HEK293 (cell line): ENCODE measurements around the gene DHX8.
A peak's percentile ranks its signal among the peaks of the same experiment; 100 is the strongest.

Experiments used
- CTCF ChIA-PET: fragments of 350-600 bp; formaldehyde crosslinking; extraction: SDS; loops from one replicate; lab custom pipeline; 2021; ENCODE audit warnings: antibody characterized with exemption; lab: Yijun Ruan, JAX
- POLR2A ChIA-PET: fragments of 300-600 bp; formaldehyde crosslinking; extraction: SDS; loops from one replicate; lab custom pipeline; 2020; ENCODE audit warnings: antibody characterized with exemption, inconsistent platforms; lab: Yijun Ruan, JAX
- H3K27ac ChIP-seq: fragments of 200-500 bp; sonication (Bioruptor generic); 2 replicates; pipeline ENCODE4 v1.5.1; 2014; ENCODE audit warnings: low read depth, low read length, control low read depth, inconsistent platforms; ENCODE audit errors: extremely low read depth
- H3K36me3 ChIP-seq, 2 experiments: fragments of 200-500 bp in 1 of 2; sonication (Bioruptor generic) in 1 of 2; 1 replicate in 1 of 2; 2 replicates in 1 of 2; pipeline ENCODE4 v1.5.1; 2014 to 2017; ENCODE audit warnings: inconsistent platforms in 2 of 2, low read length in 2 of 2; ENCODE audit not compliant: control insufficient read depth in 2 of 2, insufficient read depth in 1 of 2
- H3K4me1 ChIP-seq: fragments of 200-500 bp; sonication (Bioruptor generic); 2 replicates; pipeline ENCODE4 v1.5.1; 2014; ENCODE audit warnings: mild to moderate bottlenecking, low read length, inconsistent platforms; ENCODE audit not compliant: control insufficient read depth, insufficient read depth
- H3K4me3 ChIP-seq: 2 replicates; pipeline ENCODE4 v1.5.1; 2011; ENCODE audit warnings: low read depth, mild to moderate bottlenecking, control low read depth, low read length, moderate library complexity
- H3K9me3 ChIP-seq: fragments of 200-500 bp; sonication (Bioruptor generic); 2 replicates; pipeline ENCODE4 v1.5.1; 2014; ENCODE audit warnings: low read depth, low read length, inconsistent platforms; ENCODE audit not compliant: control insufficient read depth, insufficient read depth
- EGR2 ChIP-seq: fragments of 450-650 bp; formaldehyde crosslinking; IDR thresholded peaks from 2 replicates; pipeline ENCODE4 v1.5.1; 2016; ENCODE audit warnings: low read depth, missing biosample characterization, missing genetic modification characterization
- GLIS1 ChIP-seq: fragments of 450-650 bp; formaldehyde crosslinking; IDR thresholded peaks from 2 replicates; pipeline ENCODE4 v1.5.1; 2016; ENCODE audit warnings: missing biosample characterization, missing genetic modification characterization
- KLF1 ChIP-seq: fragments of 450-650 bp; formaldehyde crosslinking; IDR thresholded peaks from 2 replicates; pipeline ENCODE4 v1.5.1; 2016; ENCODE audit warnings: missing biosample characterization, missing genetic modification characterization
- SP7 ChIP-seq: fragments of 450-650 bp; formaldehyde crosslinking; IDR thresholded peaks from 2 replicates; pipeline ENCODE4 v1.5.1; 2016; ENCODE audit warnings: missing biosample characterization, missing genetic modification characterization
- TRIM28 ChIP-seq: IDR thresholded peaks from 2 replicates; pipeline ENCODE4 v1.6.1; 2011; ENCODE audit warnings: low read length, control low read depth, borderline replicate concordance
- ZBTB48 ChIP-seq: fragments of 450-650 bp; formaldehyde crosslinking; IDR thresholded peaks from 2 replicates; pipeline ENCODE4 v1.5.1; 2016; ENCODE audit warnings: missing biosample characterization, missing genetic modification characterization
- ZFHX2 ChIP-seq: fragments of 450-650 bp; formaldehyde crosslinking; conservative IDR thresholded peaks from 2 replicates; pipeline ENCODE4 v1.5.1; 2016; ENCODE audit warnings: missing biosample characterization, missing genetic modification characterization
- ZIC2 ChIP-seq: fragments of 450-650 bp; formaldehyde crosslinking; IDR thresholded peaks from 2 replicates; pipeline ENCODE4 v1.5.1; 2016; ENCODE audit warnings: missing biosample characterization, missing genetic modification characterization
- ZNF121 ChIP-seq: fragments of 450-650 bp; formaldehyde crosslinking; IDR thresholded peaks from 2 replicates; pipeline ENCODE4 v1.5.1; 2016; ENCODE audit warnings: missing biosample characterization, missing genetic modification characterization
- ZNF155 ChIP-seq: fragments of 450-650 bp; formaldehyde crosslinking; IDR thresholded peaks from 2 replicates; pipeline ENCODE4 v1.5.1; 2016; ENCODE audit warnings: missing biosample characterization, missing genetic modification characterization
- ZNF157 ChIP-seq: fragments of 450-650 bp; formaldehyde crosslinking; IDR thresholded peaks from 2 replicates; pipeline ENCODE4 v1.5.1; 2016; ENCODE audit warnings: missing biosample characterization, missing genetic modification characterization
- ZNF169 ChIP-seq: fragments of 450-650 bp; formaldehyde crosslinking; IDR thresholded peaks from 2 replicates; pipeline ENCODE4 v1.5.1; 2016; ENCODE audit warnings: missing biosample characterization, missing genetic modification characterization
- ZNF266 ChIP-seq: fragments of 450-650 bp; formaldehyde crosslinking; IDR thresholded peaks from 2 replicates; pipeline ENCODE4 v1.5.1; 2016; ENCODE audit warnings: missing biosample characterization, missing genetic modification characterization, low read depth
- ZNF274 ChIP-seq, 2 experiments: fragments of 200-500 bp in 1 of 2; fragments of 450-650 bp in 1 of 2; sonication (Bioruptor generic) in 1 of 2; formaldehyde crosslinking in 1 of 2; IDR thresholded peaks; 2 replicates each; pipeline versions ENCODE4 v1.5.1 to v1.6.1; 2014 to 2016; ENCODE audit warnings: borderline replicate concordance in 1 of 2, inconsistent platforms in 1 of 2, low read length in 1 of 2, missing biosample characterization in 1 of 2, missing genetic modification characterization in 1 of 2
- ZNF658 ChIP-seq: fragments of 450-650 bp; formaldehyde crosslinking; IDR thresholded peaks from 2 replicates; pipeline ENCODE4; 2016; ENCODE audit warnings: missing biosample characterization, missing genetic modification characterization
- TF ChIP-seq, protein P1 (sequence below): sonication (generic); formaldehyde crosslinking; IDR thresholded peaks from 2 replicates; pipeline ENCODE4 v1.8.1; 2022; ENCODE audit warnings: mild to moderate bottlenecking, moderate library complexity, missing genetic modification reagents

DHX8 gene

DNA sequence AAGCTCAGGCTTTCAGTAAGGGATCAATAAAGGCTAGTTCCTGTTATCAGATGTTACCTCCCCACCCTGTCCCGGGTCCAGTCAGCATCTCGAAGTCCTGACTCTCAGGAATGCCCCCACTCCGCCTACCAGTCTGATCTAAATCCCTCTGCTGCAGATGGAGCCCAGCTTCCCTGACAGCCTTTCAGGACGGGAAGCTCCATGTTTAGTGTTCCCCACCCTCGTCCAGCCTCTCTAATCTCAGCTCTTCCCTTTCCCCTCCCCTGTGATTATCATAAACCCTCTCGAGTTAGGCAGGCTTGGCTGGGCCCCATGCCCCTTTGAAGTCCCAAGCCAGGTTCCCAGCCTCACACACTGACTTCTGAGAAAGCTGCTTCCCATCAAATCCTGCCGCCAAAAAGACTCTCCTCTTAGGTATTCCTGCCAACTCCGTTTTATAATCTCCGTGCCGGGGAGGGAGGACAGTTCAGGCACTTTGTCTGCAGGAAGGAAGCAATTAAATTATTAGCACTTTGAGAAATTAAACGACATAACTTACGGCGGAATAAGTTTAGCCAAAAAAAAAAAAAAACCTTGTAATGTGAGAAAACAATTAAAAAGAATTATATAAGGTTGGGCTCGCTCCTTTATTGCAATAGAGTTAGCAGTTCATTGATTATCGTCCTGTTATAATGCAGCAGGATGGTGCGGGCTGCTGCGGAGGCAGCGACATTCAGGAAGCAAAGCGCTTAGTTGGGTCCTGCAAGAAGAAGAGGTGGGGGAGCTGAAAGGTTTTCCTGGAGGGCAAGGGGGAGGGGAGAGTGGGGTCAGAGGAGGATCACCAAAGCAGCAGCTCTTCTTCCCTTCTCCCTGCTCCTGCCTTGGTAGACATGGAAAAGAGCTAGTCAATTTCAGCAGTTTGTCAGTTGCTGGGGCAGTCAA is 79.2 kb downstream of the DHX8 start (continued):
- TF ChIP-seq TRIM28 (peak; percentile 21; the same call in 1 of the 2 replicates), SP7 (tag by site-specific recombination) (peak; percentile 81), KLF1 (tag by site-specific recombination) (no peak)
- TF ChIP-seq, all 188 proteins: peak for 11

DNA sequence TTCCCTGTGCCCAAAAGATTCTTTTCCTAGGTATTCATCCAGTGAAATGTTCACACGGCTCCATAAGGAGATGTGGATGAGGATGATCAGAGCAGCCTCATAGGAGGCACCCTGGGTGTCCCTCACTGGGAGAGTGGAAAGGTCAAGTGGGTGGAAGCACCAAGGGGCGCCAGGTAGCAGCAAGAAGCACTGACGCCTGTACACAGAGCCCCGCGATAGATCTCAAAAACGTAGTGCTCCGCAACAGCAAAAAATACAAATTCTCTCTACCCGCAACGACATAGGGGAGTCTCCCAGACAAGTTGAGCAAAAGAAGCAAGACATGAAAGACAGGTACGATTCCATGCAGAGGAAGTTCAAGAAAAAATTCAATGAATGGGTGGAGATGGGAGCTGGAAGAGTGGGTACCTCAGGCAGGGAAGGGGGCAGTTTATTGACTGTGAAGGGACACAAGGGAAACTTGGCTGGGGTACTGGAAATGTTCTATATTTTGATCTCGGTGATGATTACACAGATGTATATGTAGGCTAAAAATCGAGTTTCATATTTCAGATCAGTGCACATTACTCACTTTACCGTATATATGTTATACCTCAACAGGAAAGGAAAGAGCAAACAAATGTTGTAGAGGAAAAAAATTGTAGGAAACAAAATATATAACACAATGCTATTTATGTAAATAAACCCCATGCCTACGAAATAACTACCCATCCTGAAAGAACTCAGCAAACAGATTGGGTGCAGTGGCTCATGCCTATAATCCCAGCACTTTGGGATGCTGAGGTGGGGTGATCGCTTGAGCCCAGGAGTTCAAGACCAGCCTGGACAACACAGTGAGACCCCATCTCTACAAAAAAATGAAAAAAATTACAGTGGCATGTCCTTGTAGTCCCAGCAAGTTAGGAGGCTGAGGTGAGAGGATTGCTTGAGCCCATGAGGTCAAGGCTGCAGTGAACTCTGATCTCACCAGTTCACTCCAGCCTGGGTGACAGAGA is 80.1 kb downstream of the DHX8 start:
- POLR2A ChIA-PET: interaction anchor here (0.7 kb wide), 1 partner anchor 276 kb away, joined by 7 read pairs; no protein-coding TSS in a partner anchor
- CTCF ChIA-PET: interaction anchor here (0.6 to 3.5 kb wide), 7 partner anchors 11 to 203 kb away, joined by 3 to 20 read pairs (median 3); no protein-coding TSS in a partner anchor

DNA sequence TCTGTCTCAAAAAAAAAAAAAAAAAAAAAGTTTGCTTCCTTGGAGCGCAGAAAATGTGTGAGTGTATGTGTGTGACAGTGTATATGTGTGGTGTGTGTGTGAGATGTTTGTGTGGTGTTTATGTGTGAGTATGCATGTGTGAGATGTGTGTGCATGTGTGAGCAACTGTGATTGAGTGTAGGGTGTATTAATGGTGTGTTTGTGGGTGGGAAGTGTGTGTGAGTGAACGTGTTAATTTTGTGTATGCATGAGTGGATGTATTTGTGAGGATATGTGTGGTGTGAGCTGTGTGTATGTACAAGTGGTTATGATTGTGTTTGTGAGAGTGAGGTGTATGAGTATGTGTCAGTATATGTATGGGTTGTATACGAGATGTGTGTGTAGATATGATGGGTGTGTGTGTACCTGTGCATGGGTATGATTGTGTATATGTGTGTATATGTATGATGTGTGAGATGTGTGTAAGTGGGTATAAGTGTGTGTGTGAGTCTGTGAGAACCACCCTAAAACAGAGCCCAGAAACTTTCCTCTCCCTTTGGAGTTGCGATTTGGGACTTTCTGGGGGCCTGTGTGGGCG is 84.8 kb downstream of the DHX8 start:
- ChIA-PET CTCF (no interaction called here), POLR2A (no interaction called here)
- TF ChIP-seq ZNF155 (tag by site-specific recombination) (no peak), ZNF169 (tag by site-specific recombination) (peak; percentile 70; the same call in 1 of the 2 replicates), ZNF266 (tag by site-specific recombination) (0 out of 2 replicates have a peak, but pooled peaks have one; percentile 6), ZNF658 (tag by site-specific recombination) (0 out of 2 replicates have a peak, but pooled peaks have one; percentile 13), ZNF274 (IDR thresholded peaks at IDR 0.05; ENCODE audit: low read length) (no peak), ZNF274 (tag by site-specific recombination; IDR thresholded peaks at IDR 0.05; ENCODE audit: borderline replicate concordance) (0 out of 2 replicates have a peak, but pooled peaks have one; percentile 31), ZNF121 (no peak)
- H3K27ac ChIP-seq: no peak overlapping the region
- no peaks in the 10 kb centered on the region for H3K36me3 ChIP-seq
- no peaks in the 10 kb centered on the region for H3K9me3 ChIP-seq
- H3K4me1 ChIP-seq: peaks cover 6% of the 10 kb centered on the region
- H3K4me3 ChIP-seq: no peak overlapping the region

More for the DNA sequence above, 80.1 kb downstream of the DHX8 start:
- Histone ChIP-seq H3K9me3 (no peaks in the 10 kb centered on the region), H3K36me3 (no peaks in the 10 kb centered on the region), H3K27ac (no peak overlapping the region), H3K4me1 (peaks cover 12% of the 10 kb centered on the region), H3K4me3 (no peak overlapping the region)
- TF ChIP-seq GLIS1 (tag by site-specific recombination): peak; percentile 42
- no peak for TF ChIP-seq ZNF157 (tag by site-specific recombination)
- no peak for TF ChIP-seq ZBTB48 (tag by site-specific recombination)
- TF ChIP-seq ZNF169 (tag by site-specific recombination): no peak
- peak; percentile 92 for TF ChIP-seq ZNF121
- peak; percentile 37; the same call in 1 of the 2 replicates for TF ChIP-seq ZIC2 (tag by site-specific recombination)

DNA sequence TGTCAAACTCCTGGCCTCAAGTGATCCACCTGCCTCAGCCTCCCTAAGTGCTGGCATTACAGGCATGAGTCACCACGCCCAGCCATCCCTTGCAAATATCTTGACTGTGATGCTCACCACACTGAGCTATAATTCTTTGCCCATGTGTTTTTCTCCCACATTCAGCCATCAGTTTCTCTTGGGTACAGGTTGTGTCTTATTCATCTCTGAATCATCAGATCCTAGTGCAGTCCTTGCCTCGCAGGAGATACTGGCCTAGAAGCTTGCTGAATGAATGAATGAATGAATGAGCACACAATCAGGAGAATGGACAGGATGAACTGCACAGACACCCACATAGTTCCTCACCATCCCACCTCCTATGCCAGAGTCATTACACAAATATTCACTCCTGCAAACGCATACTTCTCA is 86.7 kb downstream of the DHX8 start:
- POLR2A ChIA-PET: no interaction called here
- H3K27ac ChIP-seq: no peak overlapping the region

More for the DNA sequence above, 86.7 kb downstream of the DHX8 start:
- peaks cover 14% of the 10 kb centered on the region for H3K4me1 ChIP-seq
- TF ChIP-seq ZFHX2: peak; percentile 67
- peak; percentile 62; the same call in 1 of the 2 replicates for TF ChIP-seq EGR2 (tag by site-specific recombination)
- TF ChIP-seq, protein P1, sequence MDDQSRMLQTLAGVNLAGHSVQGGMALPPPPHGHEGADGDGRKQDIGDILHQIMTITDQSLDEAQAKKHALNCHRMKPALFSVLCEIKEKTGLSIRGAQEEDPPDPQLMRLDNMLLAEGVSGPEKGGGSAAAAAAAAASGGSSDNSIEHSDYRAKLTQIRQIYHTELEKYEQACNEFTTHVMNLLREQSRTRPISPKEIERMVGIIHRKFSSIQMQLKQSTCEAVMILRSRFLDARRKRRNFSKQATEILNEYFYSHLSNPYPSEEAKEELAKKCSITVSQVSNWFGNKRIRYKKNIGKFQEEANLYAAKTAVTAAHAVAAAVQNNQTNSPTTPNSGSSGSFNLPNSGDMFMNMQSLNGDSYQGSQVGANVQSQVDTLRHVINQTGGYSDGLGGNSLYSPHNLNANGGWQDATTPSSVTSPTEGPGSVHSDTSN (CRISPR knock-in tag): no peak
- TF ChIP-seq, all 188 proteins: peak for 2
- CTCF ChIA-PET: interaction anchor here (0.5 to 2.0 kb wide), 11 partner anchors 8 to 194 kb away, joined by 3 to 6 read pairs (median 4); no protein-coding TSS in a partner anchor
- H3K36me3 ChIP-seq: no peaks in the 10 kb centered on the region
- H3K4me3 ChIP-seq: no peak overlapping the region
- H3K9me3 ChIP-seq: no peaks in the 10 kb centered on the region
